ENCODE results near the gene AP1B1.

The AP1B1 gene

GRCh38 chr22:29311464-29312217 lies 76.7 kb downstream of the AP1B1 start:
- DNase-seq: no peak

- DNase-seq: no peak
Observed at GRCh38 chr22:29310863-29311339, 77.5 kb downstream of the AP1B1 start.

DNA sequence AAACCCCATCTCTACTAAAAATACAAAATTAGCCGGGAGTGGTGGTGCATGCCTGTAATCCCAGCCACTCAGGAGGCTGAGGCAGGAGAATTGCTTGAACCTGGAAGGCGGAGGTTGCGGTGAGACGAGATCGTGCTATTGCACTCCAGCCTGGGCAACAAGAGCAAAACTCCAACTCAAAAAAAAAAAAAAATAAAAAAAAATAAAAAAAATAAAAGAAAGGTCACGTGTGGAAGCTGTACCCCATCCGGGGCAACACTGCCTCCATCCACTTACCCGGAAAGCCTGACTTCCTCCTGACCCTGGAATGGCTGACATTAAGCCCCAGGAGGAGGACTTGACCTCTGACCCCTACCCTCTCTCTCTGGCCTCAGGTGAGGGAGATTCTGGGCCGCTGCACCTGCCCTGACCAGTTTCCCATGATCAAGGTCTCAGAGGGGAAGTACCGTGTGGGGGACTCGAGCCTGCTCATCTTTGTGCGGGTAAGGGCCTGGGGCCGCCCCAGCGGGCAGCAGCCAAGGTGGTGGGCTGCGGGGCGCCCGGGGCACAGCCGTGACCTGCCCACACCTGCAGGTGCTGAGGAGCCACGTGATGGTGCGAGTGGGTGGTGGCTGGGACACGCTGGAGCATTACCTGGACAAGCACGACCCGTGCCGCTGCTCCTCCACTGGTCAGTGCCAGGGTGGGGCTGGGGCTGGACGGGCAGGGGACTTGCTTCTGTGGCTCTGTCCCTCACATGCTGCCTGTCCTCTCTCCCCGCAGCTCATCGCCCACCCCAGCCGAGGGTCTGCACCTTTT lies 78.1 kb downstream of the AP1B1 start:
- no peak for DNase-seq

- DNase-seq: no peak
Observed at GRCh38 chr22:29309332-29310064, 78.9 kb downstream of the AP1B1 start.

DNA sequence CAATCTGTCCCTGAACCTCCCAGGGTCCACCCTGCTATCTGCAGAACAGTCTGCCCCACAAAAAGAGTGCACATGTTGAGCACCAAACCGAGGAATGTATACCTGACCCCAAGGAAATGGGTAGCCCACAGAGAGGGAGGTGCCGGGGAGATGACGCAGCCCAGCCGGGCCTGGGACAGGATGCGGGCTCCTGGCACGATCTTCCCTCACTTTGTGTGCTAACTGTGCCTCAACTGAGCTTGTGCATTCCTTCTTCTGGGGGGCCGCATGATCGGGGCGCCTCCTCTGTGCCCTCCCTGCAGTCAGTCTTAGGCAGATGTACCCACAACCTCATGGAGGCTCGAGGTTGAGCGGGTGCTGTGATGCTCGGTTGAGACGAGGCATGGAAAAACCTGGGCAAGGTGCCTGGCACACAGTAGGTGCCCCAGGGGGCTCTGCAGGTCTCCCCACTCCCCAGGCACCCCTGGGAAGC lies 79.5 kb downstream of the AP1B1 start:
- DNase-seq: no peak

DNA sequence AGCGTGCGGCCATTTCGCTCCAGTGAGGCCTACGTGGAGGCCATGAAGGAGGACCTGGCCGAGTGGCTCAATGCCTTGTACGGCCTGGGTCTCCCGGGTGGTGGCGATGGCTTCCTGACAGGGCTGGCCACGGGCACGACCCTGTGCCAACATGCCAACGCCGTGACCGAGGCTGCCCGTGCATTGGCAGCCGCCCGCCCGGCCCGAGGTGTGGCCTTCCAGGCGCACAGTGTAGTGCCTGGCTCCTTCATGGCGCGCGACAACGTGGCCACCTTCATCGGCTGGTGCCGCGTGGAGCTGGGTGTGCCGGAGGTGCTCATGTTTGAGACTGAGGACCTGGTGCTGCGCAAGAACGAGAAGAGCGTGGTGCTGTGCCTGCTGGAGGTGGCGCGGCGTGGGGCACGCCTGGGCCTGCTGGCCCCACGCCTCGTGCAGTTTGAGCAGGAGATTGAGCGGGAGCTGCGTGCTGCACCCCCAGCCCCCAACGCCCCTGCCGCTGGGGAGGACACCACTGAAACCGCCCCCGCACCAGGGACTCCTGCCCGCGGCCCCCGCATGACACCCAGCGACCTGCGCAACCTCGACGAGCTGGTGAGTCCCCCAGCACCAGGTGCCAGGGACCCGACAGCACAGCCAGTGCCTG lies 80.1 kb downstream of the AP1B1 start:
- no peak for DNase-seq

DNA sequence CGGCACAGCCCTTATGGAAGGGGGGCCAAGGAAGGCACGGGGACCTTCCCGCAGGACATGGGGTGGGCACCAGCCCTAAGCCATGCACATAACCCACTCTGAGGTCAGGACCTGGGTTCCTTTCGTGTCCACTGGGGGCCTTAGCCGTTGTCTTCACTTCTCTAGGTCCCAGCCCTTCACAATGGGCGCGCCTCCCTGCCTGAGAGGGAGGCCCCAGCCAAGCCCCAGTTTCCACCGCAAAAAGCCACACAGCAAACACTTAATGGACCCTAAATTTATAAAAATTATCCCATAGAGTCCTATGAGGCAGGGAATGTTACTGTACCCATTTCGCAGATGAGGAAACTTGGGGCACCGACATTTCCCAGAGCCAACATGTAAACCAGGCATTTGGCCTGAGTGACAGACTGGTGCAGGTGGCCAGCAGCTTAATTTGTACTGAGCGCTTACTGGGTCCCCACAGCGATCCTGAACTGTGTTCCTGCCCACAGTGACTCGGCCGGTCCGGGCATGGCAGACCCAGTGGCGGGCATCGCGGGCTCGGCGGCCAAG lies 80.7 kb downstream of the AP1B1 start:
- DNase-seq: no peak

DNA sequence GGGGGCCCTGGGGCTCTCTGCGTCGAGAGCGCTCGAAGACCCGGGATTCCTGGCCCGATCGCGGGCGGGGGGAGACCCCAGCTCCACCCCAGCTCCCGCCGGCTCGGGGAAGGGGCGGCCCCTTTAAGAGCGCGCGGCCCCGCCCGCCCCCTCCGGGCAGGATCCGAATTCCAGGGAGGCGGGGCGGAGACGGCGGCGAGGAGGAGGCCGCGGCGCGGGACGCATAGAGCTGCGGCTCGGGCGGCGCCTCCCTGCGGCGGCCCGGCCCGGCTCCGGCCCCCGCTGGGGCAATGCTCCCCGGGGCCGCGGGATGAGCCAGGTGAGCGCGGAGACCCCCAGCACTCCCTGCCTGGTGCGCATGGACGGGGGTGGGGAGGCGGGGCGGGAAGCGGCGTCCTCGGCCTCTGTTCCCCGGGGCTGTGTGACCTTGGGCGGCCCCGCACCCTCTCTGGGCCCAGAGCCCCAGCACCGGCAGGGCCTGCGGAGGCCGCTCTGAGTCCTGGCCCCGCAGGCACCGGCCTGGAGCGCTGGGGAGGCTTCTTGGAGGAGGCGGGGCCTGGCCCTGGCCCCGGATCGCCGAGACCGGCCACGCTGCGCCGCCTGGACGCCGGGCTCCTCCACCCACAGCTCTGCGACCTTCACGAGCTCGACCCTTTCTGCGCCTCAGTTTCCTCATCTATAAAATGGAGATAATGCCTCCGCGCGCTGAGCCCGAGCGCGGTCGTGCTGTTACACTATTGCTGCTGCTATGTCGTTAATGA lies 81.4 kb downstream of the AP1B1 start:
- DNase-seq: no peak

DNA sequence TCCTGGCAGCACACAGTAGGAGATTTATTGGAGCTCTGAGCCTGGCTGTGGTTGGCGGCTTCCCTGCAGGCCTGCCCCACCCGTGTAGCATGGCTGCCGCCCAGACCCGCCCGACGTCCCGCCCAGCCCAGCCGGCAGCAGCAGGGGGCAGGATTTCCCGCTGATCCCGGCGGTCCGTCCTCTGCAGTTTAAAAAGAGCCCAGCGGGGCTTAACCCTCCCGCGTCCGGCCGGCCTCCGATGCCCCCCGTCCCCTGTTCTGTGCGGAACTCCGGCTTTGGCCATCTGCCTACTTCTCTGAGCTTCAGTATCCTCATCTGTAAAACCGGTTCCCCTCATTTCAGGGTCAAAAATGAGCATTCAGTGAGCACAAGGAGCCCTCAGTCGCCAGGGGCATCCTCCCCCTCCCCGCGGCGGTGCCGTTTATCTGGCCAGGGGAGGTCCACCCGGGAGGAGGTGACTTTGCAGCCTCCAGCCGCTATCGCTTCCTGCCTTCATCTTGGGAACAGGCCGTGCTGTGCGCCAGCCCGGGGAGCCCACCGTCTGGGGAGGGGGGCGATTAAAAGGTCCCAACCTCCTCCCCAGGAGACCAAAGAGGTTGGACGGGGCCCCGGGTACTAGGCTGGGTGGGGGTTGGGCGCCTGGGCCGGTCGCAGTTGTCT lies 82.1 kb downstream of the AP1B1 start, which contains the start of gene GAS2L1:
Gene GAS2L1, plus strand, starts transcription at position 476 of the 660 bp plus-strand sequence. CDS start 1,456 bp downstream, outside the sequence.
- no peak for DNase-seq

- no peak for DNase-seq
Observed at GRCh38 chr22:29305836-29306174, 82.6 kb downstream of the AP1B1 start.

DNA sequence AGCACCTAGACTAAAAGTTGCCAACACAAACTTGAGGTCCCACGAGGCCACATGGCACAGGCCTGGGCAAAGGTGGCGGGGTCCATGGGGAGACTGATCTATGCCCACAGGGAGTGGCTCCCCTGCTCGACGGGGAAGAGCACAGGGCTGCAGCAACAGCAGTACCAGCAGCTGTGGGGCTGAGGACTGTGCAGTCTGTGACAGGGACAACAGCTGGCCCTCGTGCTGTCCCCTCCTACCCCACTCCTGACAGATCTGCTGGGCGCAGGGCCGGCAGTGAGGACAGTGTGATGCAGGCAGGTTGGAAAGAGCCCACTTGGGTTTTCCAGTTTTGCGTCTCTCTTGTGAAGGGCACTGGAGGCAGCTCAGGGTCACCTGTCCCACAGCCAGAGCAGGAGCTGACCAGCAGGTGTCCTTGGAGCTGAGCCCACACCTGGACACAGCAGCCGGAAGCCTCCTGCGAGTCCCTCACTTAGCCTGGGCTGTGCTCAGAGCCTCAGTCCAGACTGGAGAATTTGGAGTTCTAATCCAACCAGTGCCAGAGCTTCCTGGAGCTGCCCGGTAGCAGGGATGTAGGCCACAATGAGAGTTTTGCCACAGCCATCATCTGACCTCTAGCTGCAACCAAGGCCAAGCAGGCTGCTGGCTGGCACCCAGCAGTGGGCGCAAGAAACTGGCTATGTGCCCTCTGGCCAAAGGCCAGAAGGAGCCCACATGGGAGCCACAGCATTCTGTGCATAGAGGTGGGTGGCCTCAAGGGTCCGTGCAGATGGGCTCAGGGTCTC lies 85.5 kb downstream of the AP1B1 start:
- DNase-seq: no peak

- DNase-seq: no peak
Observed at GRCh38 chr22:29302402-29302680, 86.0 kb downstream of the AP1B1 start.

GRCh38 chr22:29301716-29302401 lies 86.5 kb downstream of the AP1B1 start:
- no peak for DNase-seq

DNA sequence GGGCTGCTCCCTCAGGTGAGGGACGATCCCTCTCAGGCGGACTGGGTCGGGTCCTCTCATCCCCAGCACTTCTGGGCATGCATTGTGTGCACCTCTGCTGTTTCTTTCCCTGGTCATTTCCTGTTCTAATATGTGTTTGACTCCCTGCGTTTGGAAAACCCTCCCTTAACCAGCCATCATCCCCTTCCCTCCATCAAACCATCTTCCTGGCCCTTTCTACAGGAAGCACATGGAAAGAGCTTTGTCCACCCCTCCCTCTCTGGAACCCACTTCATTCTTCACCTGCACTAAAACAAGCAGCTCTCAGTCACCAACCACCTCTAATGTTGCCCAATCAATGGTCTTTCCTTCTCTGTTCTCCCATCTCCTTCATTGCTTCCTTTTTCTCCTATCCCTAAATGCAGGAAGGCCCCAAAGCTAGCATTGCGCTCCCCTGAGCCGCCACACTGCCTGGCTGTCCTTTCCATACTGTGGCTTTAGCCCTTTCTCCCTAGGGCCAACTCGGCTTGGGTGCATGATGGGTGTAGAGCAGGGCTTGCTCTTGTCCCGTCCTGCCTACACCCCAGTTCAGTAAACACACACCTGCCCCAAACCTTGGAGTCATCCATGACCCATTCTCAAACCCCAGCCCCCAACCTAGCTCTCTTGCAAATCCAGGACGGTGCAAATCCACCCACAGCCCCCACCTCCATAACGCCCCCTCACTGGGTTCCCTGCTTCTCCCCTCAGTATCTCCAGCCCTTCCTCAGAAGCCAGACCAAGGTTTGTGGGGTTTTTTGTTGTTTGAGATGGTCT lies 87.4 kb downstream of the AP1B1 start:
- DNase-seq: no peak

- no peak for DNase-seq
Observed at GRCh38 chr22:29300467-29300806, 87.9 kb downstream of the AP1B1 start.

DNA sequence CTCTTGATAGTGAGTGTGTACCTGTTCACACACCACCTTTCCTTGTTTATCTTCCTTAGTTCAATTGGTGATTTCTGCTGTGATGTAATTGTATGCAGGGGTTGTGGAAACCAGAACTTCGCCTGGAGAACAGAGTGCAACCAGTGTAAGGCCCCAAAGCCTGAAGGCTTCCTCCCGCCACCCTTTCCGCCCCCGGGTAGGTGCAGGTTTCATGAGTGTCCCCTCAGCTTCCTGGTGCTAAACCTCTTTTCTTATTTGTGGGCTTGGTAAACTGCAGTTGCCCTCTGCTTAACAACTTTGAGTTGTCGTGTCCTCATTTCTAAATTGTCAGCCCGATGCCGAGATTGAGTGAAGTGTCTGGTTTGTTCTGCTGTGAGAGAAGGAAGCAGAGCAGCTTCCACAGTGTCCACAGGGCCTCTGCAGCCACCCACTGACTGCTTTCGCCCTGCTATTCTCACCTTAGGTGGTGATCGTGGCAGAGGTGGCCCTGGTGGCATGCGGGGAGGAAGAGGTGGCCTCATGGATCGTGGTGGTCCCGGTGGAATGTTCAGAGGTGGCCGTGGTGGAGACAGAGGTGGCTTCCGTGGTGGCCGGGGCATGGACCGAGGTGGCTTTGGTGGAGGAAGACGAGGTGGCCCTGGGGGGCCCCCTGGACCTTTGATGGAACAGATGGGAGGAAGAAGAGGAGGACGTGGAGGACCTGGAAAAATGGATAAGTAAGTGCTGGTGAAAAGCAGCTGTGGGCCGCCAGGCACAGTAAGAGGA lies 89.1 kb downstream of the AP1B1 start:
- no peak for DNase-seq

GRCh38 chr22:29298641-29299040 lies 89.7 kb downstream of the AP1B1 start:
- no peak for DNase-seq

GRCh38 chr22:29292379-29292778 lies 96.0 kb downstream of the AP1B1 start:
- DNase-seq: no peak
